Breast epithelium (tissue), 3 donors: ENCODE data around the gene HADHB.

Source experiments
- POLR2A ChIP-seq: fragments of 450-650 bp; IDR thresholded peaks from one replicate; pipeline ENCODE4 v1.6.1; 2016; ENCODE audit warnings: antibody characterized with exemption, mild to moderate bottlenecking, moderate library complexity
- POLR2AphosphoS5 ChIP-seq, 3 donors: sonication (generic); formaldehyde crosslinking; IDR thresholded peaks; one replicate each; pipeline ENCODE4 v1.6.1; 2017; ENCODE audit warnings: antibody characterized with exemption in 3 of 3
- TF ChIP-seq, protein P1 (sequence below), 3 donors: fragments of 450-650 bp; IDR thresholded peaks; one replicate each; pipeline ENCODE4 v1.5.1; 2016 to 2017; ENCODE audit warnings: antibody characterized with exemption in 3 of 3, mild to moderate bottlenecking in 3 of 3, moderate library complexity in 3 of 3

DNA sequence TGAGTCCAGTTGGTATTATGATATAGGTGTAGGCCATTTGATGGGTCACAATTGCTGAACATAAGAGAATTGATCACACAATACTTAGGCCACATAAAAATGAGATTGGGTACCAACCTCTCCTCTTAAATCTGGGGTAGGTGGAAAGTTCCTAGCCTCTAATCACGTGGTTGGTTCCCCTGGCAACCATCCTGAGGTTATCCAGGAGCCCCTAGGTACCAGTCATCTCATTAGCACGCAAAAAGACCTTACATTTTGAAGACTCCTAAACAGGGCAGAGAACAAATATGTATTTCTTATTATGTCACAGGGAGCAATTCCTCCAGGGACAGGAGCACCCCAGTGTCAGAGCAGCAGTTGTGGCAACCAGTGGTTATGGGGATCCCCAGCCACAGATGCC lies 88.6 kb downstream of the HADHB start:
- TF ChIP-seq POLR2A = no peak
- TF ChIP-seq, protein P1, sequence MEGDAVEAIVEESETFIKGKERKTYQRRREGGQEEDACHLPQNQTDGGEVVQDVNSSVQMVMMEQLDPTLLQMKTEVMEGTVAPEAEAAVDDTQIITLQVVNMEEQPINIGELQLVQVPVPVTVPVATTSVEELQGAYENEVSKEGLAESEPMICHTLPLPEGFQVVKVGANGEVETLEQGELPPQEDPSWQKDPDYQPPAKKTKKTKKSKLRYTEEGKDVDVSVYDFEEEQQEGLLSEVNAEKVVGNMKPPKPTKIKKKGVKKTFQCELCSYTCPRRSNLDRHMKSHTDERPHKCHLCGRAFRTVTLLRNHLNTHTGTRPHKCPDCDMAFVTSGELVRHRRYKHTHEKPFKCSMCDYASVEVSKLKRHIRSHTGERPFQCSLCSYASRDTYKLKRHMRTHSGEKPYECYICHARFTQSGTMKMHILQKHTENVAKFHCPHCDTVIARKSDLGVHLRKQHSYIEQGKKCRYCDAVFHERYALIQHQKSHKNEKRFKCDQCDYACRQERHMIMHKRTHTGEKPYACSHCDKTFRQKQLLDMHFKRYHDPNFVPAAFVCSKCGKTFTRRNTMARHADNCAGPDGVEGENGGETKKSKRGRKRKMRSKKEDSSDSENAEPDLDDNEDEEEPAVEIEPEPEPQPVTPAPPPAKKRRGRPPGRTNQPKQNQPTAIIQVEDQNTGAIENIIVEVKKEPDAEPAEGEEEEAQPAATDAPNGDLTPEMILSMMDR (IDR thresholded peaks at IDR 0.05) = no peak
- no peak for TF ChIP-seq POLR2AphosphoS5 (IDR thresholded peaks at IDR 0.05)
